Ectodermal cell (in vitro differentiated cells): ENCODE data around the gene SMIM27.

Experiments
- H3K27ac ChIP-seq: 2 replicates; pipeline ENCODE4 v1.7.0; 2013; ENCODE audit warnings: mild to moderate bottlenecking, low read depth, low read length; ENCODE audit not compliant: insufficient read depth, poor library complexity, severe bottlenecking
- H3K27me3 ChIP-seq: 2 replicates; pipeline ENCODE4 v1.7.0; 2013; ENCODE audit warnings: mild to moderate bottlenecking, low read length; ENCODE audit not compliant: insufficient read depth, control insufficient read depth, poor library complexity, severe bottlenecking
- H3K36me3 ChIP-seq: one replicate; pipeline ENCODE4 v1.7.0; 2013; ENCODE audit warnings: low read length; ENCODE audit not compliant: control insufficient read depth, insufficient read depth
- H3K4me1 ChIP-seq: one replicate; pipeline ENCODE4 v1.7.0; 2013; ENCODE audit warnings: low read length; ENCODE audit not compliant: control insufficient read depth, insufficient read depth
- H3K4me3 ChIP-seq: 2 replicates; pipeline ENCODE4 v1.7.0; 2013; ENCODE audit warnings: low read depth, low read length, control low read depth; ENCODE audit not compliant: insufficient read depth
- H3K9me3 ChIP-seq: 2 replicates; pipeline ENCODE4 v1.7.0; 2013; ENCODE audit warnings: mild to moderate bottlenecking, low read length, moderate library complexity; ENCODE audit not compliant: control insufficient read depth
- WGBS, 2 experiments: methylation state at CpG; one replicate each; pipeline ENCODE4 v1.1.7; 2013; ENCODE audit warnings: missing lambda C conversion rate in 2 of 2; 5-methylcytosine and 5-hydroxymethylcytosine counted together

Gene SMIM27

GRCh38 chr9:32554107-32554506 lies 2.0 kb downstream of the SMIM27 start:
- H3K9me3 ChIP-seq = no peaks in the 10 kb centered on the region
- H3K4me3 ChIP-seq = no peak overlapping the region
- no peak overlapping the region for H3K27ac ChIP-seq
- no peaks in the 10 kb centered on the region for H3K27me3 ChIP-seq
- 93 to 97% methylated on average over 2 of the region's 2 CpGs for WGBS, 2 experiments
- no peaks in the 10 kb centered on the region for H3K36me3 ChIP-seq
- no peaks in the 10 kb centered on the region for H3K4me1 ChIP-seq

DNA sequence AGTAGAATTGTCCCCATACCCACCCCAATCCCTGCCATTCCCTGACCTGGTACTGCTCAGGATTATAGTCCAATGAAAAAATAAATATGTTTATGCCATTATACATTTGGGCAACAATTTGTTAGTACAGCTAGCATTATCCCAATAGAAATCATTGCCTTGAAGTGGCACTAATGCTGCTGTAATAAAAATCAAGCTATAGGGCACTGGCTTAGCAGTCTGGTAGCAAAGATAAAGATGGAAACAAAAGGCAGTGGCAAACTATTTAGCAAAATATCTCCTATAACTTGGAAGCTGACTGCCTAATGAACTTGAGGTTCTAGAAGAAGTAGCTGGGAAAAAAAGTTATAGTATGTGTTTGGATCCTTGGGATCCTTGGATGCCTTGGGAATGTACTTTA lies 2.5 kb downstream of the SMIM27 start:
- Histone ChIP-seq H3K4me3 (no peak overlapping the region), H3K27me3 (no peaks in the 10 kb centered on the region), H3K36me3 (no peaks in the 10 kb centered on the region), H3K9me3 (no peaks in the 10 kb centered on the region), H3K4me1 (no peaks in the 10 kb centered on the region), H3K27ac (no peak overlapping the region)

- Histone ChIP-seq H3K27ac (no peak overlapping the region), H3K4me1 (no peaks in the 10 kb centered on the region), H3K4me3 (no peak overlapping the region), H3K27me3 (no peaks in the 10 kb centered on the region), H3K36me3 (no peaks in the 10 kb centered on the region), H3K9me3 (no peaks in the 10 kb centered on the region)
- WGBS, 2 experiments = 94 to 97% methylated on average over 2 of the region's 3 CpGs
These were observed 6.3 kb downstream of the SMIM27 start for GRCh38 chr9:32558408-32558934.

DNA sequence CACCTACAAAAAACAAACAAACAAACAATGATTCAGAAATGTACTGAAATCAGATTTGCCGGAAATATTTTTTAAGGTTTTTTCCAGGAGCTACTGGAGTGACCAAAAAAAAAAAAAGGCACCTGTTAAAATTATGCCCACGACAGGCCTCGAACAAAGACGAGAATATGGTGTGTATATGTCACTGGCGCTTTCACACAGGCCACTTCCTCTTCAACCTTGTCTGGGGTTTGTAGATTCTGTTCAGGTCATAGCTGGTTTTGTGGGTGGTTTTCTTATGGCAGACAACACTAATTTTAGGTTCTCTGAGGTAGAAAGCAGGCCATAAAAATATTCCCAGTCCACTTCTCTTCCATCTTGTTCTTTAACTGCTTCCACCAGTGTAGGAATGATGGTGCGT lies 13.8 kb downstream of the SMIM27 start:
- H3K36me3 ChIP-seq = peaks cover 10% of the 10 kb centered on the region
- H3K4me3 ChIP-seq = no peak overlapping the region
- H3K27ac ChIP-seq = no peak overlapping the region
- no peaks in the 10 kb centered on the region for H3K4me1 ChIP-seq
- no peaks in the 10 kb centered on the region for H3K27me3 ChIP-seq
- 98% methylated on average over 5 to 6 of the region's 6 CpGs for WGBS, 2 experiments
- H3K9me3 ChIP-seq = no peaks in the 10 kb centered on the region

DNA sequence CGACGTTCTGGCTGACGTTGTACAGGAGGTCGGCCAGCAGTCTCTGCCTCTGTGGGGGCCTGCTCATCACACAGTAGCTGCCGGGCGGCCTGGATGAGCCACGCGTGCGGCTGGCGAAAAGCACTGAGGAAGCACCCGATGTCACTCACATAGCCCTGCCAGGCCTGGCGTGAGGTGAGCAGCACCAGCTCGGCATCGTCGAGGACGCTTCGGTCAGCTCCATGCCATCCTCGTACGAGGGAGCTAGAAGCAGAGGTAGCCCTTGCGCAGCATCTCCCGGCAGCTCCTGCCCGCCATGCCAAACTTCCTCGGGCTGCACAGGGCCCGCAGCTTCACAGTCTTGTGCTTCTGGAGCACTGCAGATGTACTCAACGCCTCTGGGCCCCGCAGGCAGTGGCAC lies 14.6 kb downstream of the SMIM27 start:
- Histone ChIP-seq H3K27ac (no peak overlapping the region), H3K4me3 (no peak overlapping the region), H3K9me3 (no peaks in the 10 kb centered on the region), H3K36me3 (peaks cover 10% of the 10 kb centered on the region), H3K4me1 (no peaks in the 10 kb centered on the region), H3K27me3 (no peaks in the 10 kb centered on the region)
- WGBS, 2 experiments = 95 to 96% methylated on average over 26 of the region's 26 CpGs

DNA sequence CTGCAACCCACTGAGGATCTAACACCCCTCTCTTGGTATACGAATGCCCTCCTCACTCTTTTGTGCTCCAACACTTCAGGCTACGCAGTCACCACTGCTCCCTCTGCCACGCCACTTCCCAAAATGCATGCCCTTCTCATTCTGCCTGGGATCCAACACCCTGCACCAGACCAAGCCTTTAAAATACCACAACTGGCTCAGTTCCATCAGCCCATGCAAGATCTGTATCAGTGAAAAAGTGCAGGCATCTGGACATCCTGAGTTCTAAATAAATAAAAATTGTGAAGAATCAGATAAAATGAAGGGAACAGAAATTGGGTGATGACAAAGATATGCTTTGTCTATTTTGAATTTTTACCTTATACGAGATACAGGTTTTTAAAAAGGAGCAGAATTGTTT lies 18.1 kb downstream of the SMIM27 start:
- Histone ChIP-seq H3K4me1 (no peaks in the 10 kb centered on the region), H3K27me3 (no peaks in the 10 kb centered on the region), H3K4me3 (no peak overlapping the region), H3K36me3 (peaks cover 10% of the 10 kb centered on the region), H3K27ac (no peak overlapping the region), H3K9me3 (no peaks in the 10 kb centered on the region)
- 93 to 95% methylated on average over 3 to 4 of the region's 4 CpGs for WGBS, 2 experiments

GRCh38 chr9:32571969-32572899 lies 20.1 kb downstream of the SMIM27 start:
- H3K4me3 ChIP-seq = peak overlapping the region; percentile 95
- H3K27ac ChIP-seq = peak overlapping the region; percentile 52
- H3K4me1 ChIP-seq = no peaks in the 10 kb centered on the region
- H3K36me3 ChIP-seq = no peaks in the 10 kb centered on the region
- 1 to 3% methylated on average over 15 to 17 of the region's 17 CpGs for WGBS, 2 experiments
- no peaks in the 10 kb centered on the region for H3K9me3 ChIP-seq
- H3K27me3 ChIP-seq = no peaks in the 10 kb centered on the region

DNA sequence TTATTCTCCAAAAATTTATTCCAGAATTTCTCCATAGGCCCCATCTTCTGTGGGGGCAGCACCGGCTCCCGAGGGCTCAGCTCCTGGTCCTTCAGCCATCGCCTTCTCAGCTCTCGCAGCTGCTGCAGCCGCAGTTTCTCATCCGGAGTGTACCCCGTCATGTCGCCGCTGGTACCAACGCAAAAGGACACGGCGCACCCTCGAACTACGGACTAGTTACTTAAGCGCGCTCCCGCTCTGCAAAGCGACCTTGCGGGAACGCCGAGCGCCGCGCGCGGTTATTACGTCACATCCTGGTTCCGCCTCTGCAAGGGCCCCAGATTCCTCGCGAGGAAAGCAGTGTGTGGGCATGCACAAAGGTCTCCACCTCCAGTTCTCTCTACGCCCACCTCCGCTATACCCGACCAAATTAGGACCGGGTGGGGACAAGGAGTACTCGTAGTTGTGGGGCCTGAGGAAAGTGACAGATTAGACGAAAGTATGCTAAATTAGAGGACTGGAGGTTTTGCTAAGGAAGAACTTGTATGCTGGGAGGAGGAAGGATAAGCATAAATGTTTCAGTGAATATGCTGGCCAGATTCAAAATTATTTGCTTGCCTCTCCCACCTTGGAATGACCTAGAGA lies 20.9 kb downstream of the SMIM27 start, which contains the start of gene NDUFB6:
NDUFB6 (minus strand) TSS at position 260 of the 624 bp plus-strand sequence; CDS start at position 161, 99 bp downstream.
- peak within 1 kb of the TSS; percentile 70 for H3K27ac ChIP-seq
- no peaks in the 10 kb centered on the region for H3K27me3 ChIP-seq
- no peaks in the 10 kb centered on the region for H3K4me1 ChIP-seq
- no peaks in the 10 kb centered on the region for H3K9me3 ChIP-seq
- peak within 1 kb of the TSS; percentile 95 for H3K4me3 ChIP-seq
- H3K36me3 ChIP-seq = no peaks in the 10 kb centered on the region
- 0 to 1% methylated on average over 36 of the region's 36 CpGs for WGBS, 2 experiments

DNA sequence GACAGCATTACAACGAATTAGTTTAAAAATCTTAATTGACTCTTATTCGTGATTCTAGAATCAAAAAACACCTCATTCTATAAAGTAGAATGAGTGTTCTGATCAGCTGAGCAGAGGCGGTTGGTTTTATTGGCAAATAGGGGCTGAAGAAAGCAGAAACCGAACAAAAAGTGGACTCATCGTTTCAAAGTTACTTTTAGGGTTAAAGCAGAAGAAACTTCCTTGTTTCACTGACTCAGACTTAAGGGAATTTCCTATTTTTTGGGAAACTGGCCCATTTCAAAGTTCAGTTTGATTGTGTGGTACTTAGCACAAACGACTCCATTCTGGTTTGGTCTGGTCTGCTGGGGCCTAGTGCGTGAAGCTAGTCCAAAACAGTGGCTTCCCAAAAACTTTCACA lies 21.7 kb downstream of the SMIM27 start:
- Histone ChIP-seq H3K27ac (no peak overlapping the region), H3K4me1 (no peaks in the 10 kb centered on the region), H3K27me3 (no peaks in the 10 kb centered on the region), H3K36me3 (no peaks in the 10 kb centered on the region), H3K9me3 (no peaks in the 10 kb centered on the region), H3K4me3 (no peak overlapping the region)
- WGBS, 2 experiments = 97 to 98% methylated on average over 4 to 5 of the region's 7 CpGs

- WGBS, 2 experiments = 84 to 88% methylated on average over 1 of the region's 1 CpG
- Histone ChIP-seq H3K4me1 (no peaks in the 10 kb centered on the region), H3K27ac (no peak overlapping the region), H3K36me3 (no peaks in the 10 kb centered on the region), H3K9me3 (no peaks in the 10 kb centered on the region), H3K4me3 (no peak overlapping the region), H3K27me3 (no peaks in the 10 kb centered on the region)
These were observed 22.7 kb downstream of the SMIM27 start for GRCh38 chr9:32574858-32575257.
